ENCODE measurements around the gene CLOCK.

Gene CLOCK

DNA sequence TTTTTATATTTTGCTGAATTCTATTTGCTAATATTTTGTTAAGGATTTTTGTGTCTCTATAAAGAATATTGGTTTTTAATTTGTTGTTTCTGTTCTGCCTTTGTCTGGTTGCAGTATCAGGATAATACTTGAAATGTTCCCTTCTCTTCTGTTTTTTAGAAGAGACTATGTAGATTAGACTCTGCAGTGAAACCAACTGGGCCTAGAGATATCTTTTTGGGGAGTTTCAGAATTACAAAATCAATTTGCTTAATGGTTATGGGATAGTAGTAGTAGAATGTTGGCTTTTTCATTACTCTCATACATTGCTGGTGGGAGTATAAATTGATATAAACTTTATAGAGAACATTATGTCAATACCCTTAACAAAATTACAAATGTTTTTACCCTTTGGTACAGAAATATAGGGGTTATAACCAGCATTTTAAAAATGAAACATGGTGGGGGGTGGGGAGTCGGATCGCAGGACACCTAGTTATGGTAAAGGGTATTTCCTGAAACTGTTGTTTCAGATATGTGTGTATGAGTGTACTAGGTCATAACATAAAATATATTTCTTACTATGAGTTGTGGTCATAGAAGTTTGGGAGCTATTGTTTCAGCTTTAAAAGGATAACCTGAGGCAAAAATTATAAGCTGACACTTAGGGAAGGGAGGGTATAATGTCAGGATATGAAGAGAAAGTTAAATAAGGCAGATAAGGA is 29.0 kb downstream of the CLOCK start:
- Histone ChIP-seq H3K4me1 (ENCODE audit: control insufficient read depth in 1 of 2, insufficient read depth in 2 of 2, low read length in 2 of 2) (no peaks in the 10 kb centered on the region), H3K27ac (ENCODE audit: low read depth, low read length) (no peak overlapping the region), H3K36me3 (ENCODE audit: control insufficient read depth in 1 of 2, insufficient read depth in 2 of 2, low read length in 2 of 2) (no peaks in the 10 kb centered on the region), H3K9me3 (ENCODE audit: control insufficient read depth in 1 of 2, low read length in 2 of 2) (no peaks in the 10 kb centered on the region), H3K27me3 (ENCODE audit: control insufficient read depth in 1 of 2, insufficient read depth in 2 of 2, low read length in 2 of 2) (no peaks in the 10 kb centered on the region), H3K4me3 (ENCODE audit: low read depth in 1 of 2, low read length in 2 of 2) (no peak overlapping the region), H3K9ac (ENCODE audit: low read depth in 1 of 2, low read length in 2 of 2) (no peak overlapping the region)

DNA sequence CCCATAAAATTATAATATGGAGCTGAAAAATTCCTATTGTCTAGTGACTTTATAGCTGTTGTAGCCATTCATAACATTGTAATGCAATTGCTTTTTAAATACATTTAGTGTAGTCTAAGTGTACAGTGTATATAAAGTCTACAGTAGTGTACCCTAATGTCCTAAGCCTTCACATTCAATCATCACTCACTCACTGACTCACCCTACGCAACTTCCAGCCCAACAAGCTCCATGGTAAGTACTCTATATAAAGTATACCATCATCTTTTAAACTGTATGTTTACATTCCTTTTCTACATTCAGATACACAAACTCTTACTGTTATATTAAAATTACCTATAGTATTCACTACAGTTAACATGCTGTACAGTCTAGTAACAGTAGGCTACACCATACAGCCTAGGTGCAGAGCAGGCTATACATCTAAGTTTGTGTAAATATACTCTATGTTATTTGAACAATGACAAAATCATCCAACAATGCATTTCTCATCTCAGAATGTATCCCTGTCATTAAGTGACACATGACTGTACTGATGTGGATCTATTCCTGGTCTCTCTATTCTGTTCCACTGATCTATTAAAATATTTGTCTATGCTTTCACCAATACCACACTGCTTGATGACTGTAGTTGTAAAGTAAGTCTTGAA is 33.7 kb downstream of the CLOCK start:
- Histone ChIP-seq H3K4me3 (ENCODE audit: low read depth in 1 of 2, low read length in 2 of 2) (no peak overlapping the region), H3K36me3 (ENCODE audit: control insufficient read depth in 1 of 2, insufficient read depth in 2 of 2, low read length in 2 of 2) (no peaks in the 10 kb centered on the region), H3K9me3 (ENCODE audit: control insufficient read depth in 1 of 2, low read length in 2 of 2) (no peaks in the 10 kb centered on the region), H3K9ac (ENCODE audit: low read depth in 1 of 2, low read length in 2 of 2) (no peak overlapping the region), H3K27me3 (ENCODE audit: control insufficient read depth in 1 of 2, insufficient read depth in 2 of 2, low read length in 2 of 2) (no peaks in the 10 kb centered on the region), H3K27ac (ENCODE audit: low read depth, low read length) (no peak overlapping the region), H3K4me1 (ENCODE audit: control insufficient read depth in 1 of 2, insufficient read depth in 2 of 2, low read length in 2 of 2) (peaks cover 0 to 4% of the 10 kb centered on the region in 2 donors)

DNA sequence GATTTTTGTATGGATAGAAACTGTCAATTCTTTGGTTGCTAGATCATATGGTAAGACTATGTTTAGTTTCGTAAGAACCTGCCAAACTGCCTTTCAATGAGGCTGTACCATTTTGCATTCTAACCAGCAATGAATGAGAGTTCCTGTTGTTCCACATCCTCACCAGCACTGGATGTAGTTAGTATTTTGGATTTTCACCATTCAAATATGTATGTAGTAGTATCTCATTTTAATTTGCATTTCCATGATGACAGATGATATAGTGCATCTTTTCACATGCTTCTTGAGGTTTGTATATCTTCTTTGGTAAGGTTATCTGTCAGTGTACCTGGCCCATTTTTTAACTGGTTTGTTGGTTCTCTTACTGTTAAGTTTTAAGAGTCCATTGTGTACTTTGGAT is 34.6 kb downstream of the CLOCK start:
- H3K27ac ChIP-seq (ENCODE audit: low read depth, low read length): no peak overlapping the region
- no peak overlapping the region for H3K9ac ChIP-seq (ENCODE audit: low read depth in 1 of 2, low read length in 2 of 2)
- peaks cover 0 to 3% of the 10 kb centered on the region in 2 donors for H3K36me3 ChIP-seq (ENCODE audit: control insufficient read depth in 1 of 2, insufficient read depth in 2 of 2, low read length in 2 of 2)
- H3K27me3 ChIP-seq (ENCODE audit: control insufficient read depth in 1 of 2, insufficient read depth in 2 of 2, low read length in 2 of 2): no peaks in the 10 kb centered on the region
- no peaks in the 10 kb centered on the region for H3K9me3 ChIP-seq (ENCODE audit: control insufficient read depth in 1 of 2, low read length in 2 of 2)
- no peak overlapping the region for H3K4me3 ChIP-seq (ENCODE audit: low read depth in 1 of 2, low read length in 2 of 2)
- H3K4me1 ChIP-seq (ENCODE audit: control insufficient read depth in 1 of 2, insufficient read depth in 2 of 2, low read length in 2 of 2): peaks cover 0 to 4% of the 10 kb centered on the region in 2 donors

DNA sequence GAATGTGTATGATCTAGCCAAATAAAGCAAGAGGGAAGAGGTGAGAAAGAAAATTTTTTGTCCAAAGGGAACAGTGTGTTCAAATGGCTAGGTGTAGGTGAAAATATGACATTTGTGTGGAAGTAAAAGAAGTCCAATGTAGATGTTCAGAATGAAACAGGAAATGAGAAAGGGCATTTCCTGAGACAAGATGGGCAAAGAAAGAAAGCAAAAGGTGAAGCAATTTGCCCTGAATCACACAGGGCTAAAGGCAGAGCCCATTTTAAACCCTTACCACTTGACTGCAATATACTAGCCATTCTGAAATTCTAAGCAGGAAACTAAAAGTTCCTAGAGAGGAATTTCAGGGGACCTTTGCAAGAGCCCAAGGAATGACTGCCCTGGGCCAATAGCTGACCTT is 36.0 kb downstream of the CLOCK start:
- Histone ChIP-seq H3K9ac (ENCODE audit: low read depth in 1 of 2, low read length in 2 of 2) (no peak overlapping the region), H3K27ac (ENCODE audit: low read depth, low read length) (no peak overlapping the region), H3K4me1 (ENCODE audit: control insufficient read depth in 1 of 2, insufficient read depth in 2 of 2, low read length in 2 of 2) (peaks cover 0 to 4% of the 10 kb centered on the region in 2 donors), H3K36me3 (ENCODE audit: control insufficient read depth in 1 of 2, insufficient read depth in 2 of 2, low read length in 2 of 2) (peaks cover 0 to 6% of the 10 kb centered on the region in 2 donors), H3K4me3 (ENCODE audit: low read depth in 1 of 2, low read length in 2 of 2) (no peak overlapping the region), H3K27me3 (ENCODE audit: control insufficient read depth in 1 of 2, insufficient read depth in 2 of 2, low read length in 2 of 2) (no peaks in the 10 kb centered on the region), H3K9me3 (ENCODE audit: control insufficient read depth in 1 of 2, low read length in 2 of 2) (no peaks in the 10 kb centered on the region)

DNA sequence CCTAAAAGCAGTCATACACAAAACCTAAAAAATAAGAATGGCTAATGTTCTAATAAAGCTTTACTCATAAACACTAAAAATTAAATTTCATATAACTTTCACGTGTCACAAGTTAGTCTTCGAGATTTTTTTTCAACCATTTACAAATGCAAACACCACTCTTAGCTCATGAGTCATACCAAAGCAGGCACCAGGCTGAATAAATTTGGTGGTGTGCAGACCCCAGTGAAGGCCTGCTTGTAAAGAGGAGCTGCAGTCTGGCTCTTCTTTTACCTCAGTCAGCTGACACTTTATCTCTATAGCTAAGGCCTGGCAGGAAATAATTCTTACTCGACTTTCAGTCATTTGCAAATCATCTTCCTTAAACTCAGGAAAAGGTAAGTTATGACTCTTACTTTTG is 37.4 kb downstream of the CLOCK start:
- Histone ChIP-seq H3K9ac (ENCODE audit: low read depth in 1 of 2, low read length in 2 of 2) (no peak overlapping the region), H3K27ac (ENCODE audit: low read depth, low read length) (no peak overlapping the region), H3K9me3 (ENCODE audit: control insufficient read depth in 1 of 2, low read length in 2 of 2) (no peaks in the 10 kb centered on the region), H3K4me3 (ENCODE audit: low read depth in 1 of 2, low read length in 2 of 2) (no peak overlapping the region), H3K27me3 (ENCODE audit: control insufficient read depth in 1 of 2, insufficient read depth in 2 of 2, low read length in 2 of 2) (no peaks in the 10 kb centered on the region), H3K4me1 (ENCODE audit: control insufficient read depth in 1 of 2, insufficient read depth in 2 of 2, low read length in 2 of 2) (peaks cover 0 to 4% of the 10 kb centered on the region in 2 donors), H3K36me3 (ENCODE audit: control insufficient read depth in 1 of 2, insufficient read depth in 2 of 2, low read length in 2 of 2) (peaks cover 0 to 6% of the 10 kb centered on the region in 2 donors)

DNA sequence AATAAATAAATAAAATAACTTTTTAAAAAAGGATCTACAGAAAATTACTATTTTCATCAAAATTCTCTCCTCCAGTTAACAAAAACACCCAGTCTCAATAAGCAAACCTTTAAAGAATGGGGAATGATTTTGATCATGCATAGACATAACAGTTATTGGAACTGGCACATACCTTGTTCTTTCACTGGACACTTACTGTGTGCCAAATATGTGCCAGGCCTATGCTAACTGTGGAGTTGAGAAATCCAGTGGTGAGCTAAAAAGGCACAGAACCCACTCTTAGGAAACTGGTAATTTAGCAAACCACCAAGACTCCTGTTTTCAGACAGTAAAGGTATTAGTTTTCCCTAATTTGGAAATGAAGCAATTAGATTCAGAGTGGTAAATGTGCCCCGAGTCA is 39.1 kb downstream of the CLOCK start:
- Histone ChIP-seq H3K27me3 (ENCODE audit: control insufficient read depth in 1 of 2, insufficient read depth in 2 of 2, low read length in 2 of 2) (no peaks in the 10 kb centered on the region), H3K36me3 (ENCODE audit: control insufficient read depth in 1 of 2, insufficient read depth in 2 of 2, low read length in 2 of 2) (peaks cover 3 to 6% of the 10 kb centered on the region in 2 donors), H3K9ac (ENCODE audit: low read depth in 1 of 2, low read length in 2 of 2) (no peak overlapping the region), H3K9me3 (ENCODE audit: control insufficient read depth in 1 of 2, low read length in 2 of 2) (no peaks in the 10 kb centered on the region), H3K27ac (ENCODE audit: low read depth, low read length) (no peak overlapping the region), H3K4me1 (ENCODE audit: control insufficient read depth in 1 of 2, insufficient read depth in 2 of 2, low read length in 2 of 2) (peaks cover 0 to 4% of the 10 kb centered on the region in 2 donors), H3K4me3 (ENCODE audit: low read depth in 1 of 2, low read length in 2 of 2) (no peak overlapping the region)

DNA sequence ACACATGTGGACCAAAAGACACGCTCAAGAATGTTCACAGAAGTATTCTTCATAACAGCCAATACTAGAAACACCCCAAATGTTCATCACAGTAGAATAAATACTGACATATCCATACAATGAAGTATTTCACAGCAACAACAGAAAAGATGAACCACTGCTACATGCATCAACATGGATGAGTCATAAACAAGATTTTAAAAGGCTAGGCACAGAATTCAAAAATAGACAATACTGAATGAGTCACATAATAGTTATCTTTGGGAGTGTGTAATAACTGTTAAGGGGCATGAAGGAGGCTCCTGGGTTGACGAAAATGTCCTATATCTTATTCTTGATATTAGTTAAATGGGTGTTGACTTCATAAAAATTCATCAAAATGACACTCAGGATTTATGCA is 43.5 kb downstream of the CLOCK start:
- Histone ChIP-seq H3K9me3 (ENCODE audit: control insufficient read depth in 1 of 2, low read length in 2 of 2) (no peaks in the 10 kb centered on the region), H3K27ac (ENCODE audit: low read depth, low read length) (no peak overlapping the region), H3K36me3 (ENCODE audit: control insufficient read depth in 1 of 2, insufficient read depth in 2 of 2, low read length in 2 of 2) (peaks cover 3 to 9% of the 10 kb centered on the region in 2 donors), H3K4me3 (ENCODE audit: low read depth in 1 of 2, low read length in 2 of 2) (no peak overlapping the region), H3K9ac (ENCODE audit: low read depth in 1 of 2, low read length in 2 of 2) (no peak overlapping the region), H3K4me1 (ENCODE audit: control insufficient read depth in 1 of 2, insufficient read depth in 2 of 2, low read length in 2 of 2) (no peaks in the 10 kb centered on the region), H3K27me3 (ENCODE audit: control insufficient read depth in 1 of 2, insufficient read depth in 2 of 2, low read length in 2 of 2) (no peaks in the 10 kb centered on the region)

DNA sequence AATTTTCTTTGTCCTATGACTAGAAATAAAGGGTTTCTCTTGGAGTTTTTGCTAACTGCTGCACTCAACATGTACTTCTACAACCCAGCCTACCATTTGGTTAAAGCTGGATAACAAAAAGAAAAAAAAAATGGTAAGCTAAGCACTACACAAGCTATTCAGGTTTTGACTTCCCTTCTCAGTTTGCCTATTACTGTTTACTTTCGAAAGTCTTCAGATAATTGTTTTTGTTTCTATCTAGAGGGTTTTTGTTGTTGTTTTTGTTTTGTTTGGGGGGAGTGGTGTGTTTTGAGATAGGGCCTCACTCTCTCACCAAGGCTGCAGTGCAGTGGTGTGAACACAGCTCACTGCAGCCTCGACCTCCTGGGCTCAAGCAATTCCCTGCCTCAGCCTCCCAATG is 46.6 kb downstream of the CLOCK start:
- H3K27ac ChIP-seq (ENCODE audit: low read depth, low read length): no peak overlapping the region
- H3K9me3 ChIP-seq (ENCODE audit: control insufficient read depth in 1 of 2, low read length in 2 of 2): no peaks in the 10 kb centered on the region
- no peaks in the 10 kb centered on the region for H3K4me1 ChIP-seq (ENCODE audit: control insufficient read depth in 1 of 2, insufficient read depth in 2 of 2, low read length in 2 of 2)
- peaks cover 4 to 6% of the 10 kb centered on the region in 2 donors for H3K36me3 ChIP-seq (ENCODE audit: control insufficient read depth in 1 of 2, insufficient read depth in 2 of 2, low read length in 2 of 2)
- H3K27me3 ChIP-seq (ENCODE audit: control insufficient read depth in 1 of 2, insufficient read depth in 2 of 2, low read length in 2 of 2): no peaks in the 10 kb centered on the region
- no peak overlapping the region for H3K9ac ChIP-seq (ENCODE audit: low read depth in 1 of 2, low read length in 2 of 2)
- H3K4me3 ChIP-seq (ENCODE audit: low read depth in 1 of 2, low read length in 2 of 2): no peak overlapping the region

DNA sequence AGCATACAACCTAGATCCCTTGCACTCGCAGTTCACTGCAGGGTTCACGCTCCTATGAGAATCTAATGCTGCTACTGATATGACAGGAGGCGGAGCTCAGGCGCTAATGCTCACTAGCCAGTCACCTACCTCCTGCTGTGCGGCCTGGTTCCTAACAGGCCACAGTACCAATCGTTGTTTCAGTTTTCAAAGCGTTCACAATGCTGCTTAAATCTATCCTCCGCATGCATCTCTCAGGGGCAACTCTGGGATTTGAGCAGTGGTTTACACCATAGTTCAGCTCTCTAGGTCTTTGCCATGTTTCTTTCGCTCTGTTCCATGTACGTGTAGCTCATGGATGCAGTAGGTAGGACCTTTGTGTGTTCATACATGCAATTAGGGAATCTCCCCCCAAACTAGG is 47.2 kb downstream of the CLOCK start:
- peaks cover 4 to 6% of the 10 kb centered on the region in 2 donors for H3K36me3 ChIP-seq (ENCODE audit: control insufficient read depth in 1 of 2, insufficient read depth in 2 of 2, low read length in 2 of 2)
- no peak overlapping the region for H3K27ac ChIP-seq (ENCODE audit: low read depth, low read length)
- H3K9me3 ChIP-seq (ENCODE audit: control insufficient read depth in 1 of 2, low read length in 2 of 2): no peaks in the 10 kb centered on the region
- H3K4me3 ChIP-seq (ENCODE audit: low read depth in 1 of 2, low read length in 2 of 2): no peak overlapping the region
- H3K27me3 ChIP-seq (ENCODE audit: control insufficient read depth in 1 of 2, insufficient read depth in 2 of 2, low read length in 2 of 2): no peaks in the 10 kb centered on the region
- H3K4me1 ChIP-seq (ENCODE audit: control insufficient read depth in 1 of 2, insufficient read depth in 2 of 2, low read length in 2 of 2): no peaks in the 10 kb centered on the region
- no peak overlapping the region for H3K9ac ChIP-seq (ENCODE audit: low read depth in 1 of 2, low read length in 2 of 2)

DNA sequence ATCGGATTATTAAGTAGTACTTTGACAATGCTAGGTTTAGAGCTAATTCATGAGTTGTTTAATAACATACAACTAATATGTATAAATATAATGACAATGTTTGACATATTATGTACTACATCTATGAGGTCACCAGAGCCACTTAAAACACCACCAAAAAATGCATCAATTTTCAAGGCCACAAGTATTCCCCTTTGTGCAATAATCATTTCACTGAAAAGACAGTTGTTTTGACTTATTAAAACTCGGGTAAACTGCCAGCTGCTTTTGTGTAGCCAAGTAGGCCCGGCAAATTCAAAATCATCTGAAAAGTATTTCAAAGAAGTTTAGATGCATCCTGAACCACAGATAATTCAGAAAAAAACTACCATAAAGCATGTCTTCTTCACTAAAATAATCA is 48.7 kb downstream of the CLOCK start:
- H3K4me3 ChIP-seq (ENCODE audit: low read depth in 1 of 2, low read length in 2 of 2): no peak overlapping the region
- no peaks in the 10 kb centered on the region for H3K9me3 ChIP-seq (ENCODE audit: control insufficient read depth in 1 of 2, low read length in 2 of 2)
- H3K27ac ChIP-seq (ENCODE audit: low read depth, low read length): no peak overlapping the region
- H3K9ac ChIP-seq (ENCODE audit: low read depth in 1 of 2, low read length in 2 of 2): no peak overlapping the region
- no peaks in the 10 kb centered on the region for H3K4me1 ChIP-seq (ENCODE audit: control insufficient read depth in 1 of 2, insufficient read depth in 2 of 2, low read length in 2 of 2)
- H3K27me3 ChIP-seq (ENCODE audit: control insufficient read depth in 1 of 2, insufficient read depth in 2 of 2, low read length in 2 of 2): no peaks in the 10 kb centered on the region
- H3K36me3 ChIP-seq (ENCODE audit: control insufficient read depth in 1 of 2, insufficient read depth in 2 of 2, low read length in 2 of 2): peaks cover 4 to 7% of the 10 kb centered on the region in 2 donors

Data from duodenal mucosa (tissue), 2 donors.